CD8-positive, alpha-beta memory T cell (primary cell): ENCODE results near the gene CACNA1G. TPM values are rescaled to one million over a fixed set of nuclear protein-coding genes. Genes with fewer than 3 reads are reported as not detected.

Experiments used
- CTCF ChIA-PET: fragments of 350-600 bp; sonication (Branson Sonifier 250); formaldehyde crosslinking; loops from one replicate; lab custom pipeline; 2021; ENCODE audit warnings: antibody characterized with exemption; lab: Charles Lee
- POLR2A ChIA-PET: fragments of 350-600 bp; sonication (Branson Sonifier 250); formaldehyde crosslinking; loops from one replicate; lab custom pipeline; 2021; ENCODE audit warnings: antibody characterized with exemption; lab: Charles Lee
- DNase-seq, 5 donors: peaks; one replicate each; pipeline versions ENCODE4 v3.0.0 to v3.0.0-alpha.2; 2020 to 2022; ENCODE audit warnings: mixed read lengths in 1 of 5
- H3K27ac ChIP-seq: one replicate; pipeline ENCODE4 v1.7.0; 2013; ENCODE audit warnings: low read depth, mild to moderate bottlenecking, low read length, moderate library complexity
- H3K27me3 ChIP-seq: 2 replicates; pipeline ENCODE4 v1.7.0; 2013; ENCODE audit warnings: low read length, mild to moderate bottlenecking; ENCODE audit not compliant: insufficient read depth, poor library complexity, severe bottlenecking
- H3K36me3 ChIP-seq: 2 replicates; pipeline ENCODE4 v1.7.0; 2013; ENCODE audit warnings: mild to moderate bottlenecking, low read length, moderate library complexity; ENCODE audit not compliant: insufficient read depth
- H3K4me1 ChIP-seq: 2 replicates; pipeline ENCODE4 v1.7.0; 2013; ENCODE audit warnings: mild to moderate bottlenecking, low read length, moderate library complexity; ENCODE audit not compliant: insufficient read depth
- H3K4me3 ChIP-seq: 2 replicates; pipeline ENCODE4 v1.7.0; 2013; ENCODE audit warnings: mild to moderate bottlenecking, low read length
- H3K9me3 ChIP-seq: 2 replicates; pipeline ENCODE4 v1.7.0; 2013; ENCODE audit warnings: mild to moderate bottlenecking, low read length
- H3K27ac Mint-ChIP-seq, 8 donors: one replicate each; pipeline ENCODE4 v1.8.0; 2020 to 2021; ENCODE audit warnings: mixed read lengths in 8 of 8, mild to moderate bottlenecking in 6 of 8, inconsistent platforms in 3 of 8, moderate library complexity in 3 of 8
- H3K27me3 Mint-ChIP-seq, 2 donors: one replicate each; pipeline ENCODE4 v1.8.0; 2020 to 2021; ENCODE audit warnings: mixed read lengths in 2 of 2, mild to moderate bottlenecking in 1 of 2, moderate library complexity in 1 of 2
- H3K36me3 Mint-ChIP-seq, 3 donors: one replicate each; pipeline ENCODE4 v1.8.0; 2020 to 2021; ENCODE audit warnings: mixed read lengths in 3 of 3, inconsistent platforms in 1 of 3, mild to moderate bottlenecking in 1 of 3
- H3K4me1 Mint-ChIP-seq, 3 donors: one replicate each; pipeline ENCODE4 v1.8.0; 2020 to 2021; ENCODE audit warnings: mixed read lengths in 3 of 3, inconsistent platforms in 1 of 3, mild to moderate bottlenecking in 1 of 3
- H3K4me3 Mint-ChIP-seq, 7 donors: one replicate each; pipeline ENCODE4 v1.8.0; 2020 to 2021; ENCODE audit warnings: mixed read lengths in 7 of 7, mild to moderate bottlenecking in 6 of 7, moderate library complexity in 4 of 7, inconsistent platforms in 2 of 7
- H3K9me3 Mint-ChIP-seq, 5 donors: one replicate each; pipeline ENCODE4 v1.8.0; 2020 to 2022; ENCODE audit warnings: mixed read lengths in 5 of 5, mild to moderate bottlenecking in 3 of 5, moderate library complexity in 2 of 5, inconsistent platforms in 1 of 5
- polyA plus RNA-seq: library from polyadenylated mRNA; unstranded; fragments of 300-500 nt; fragmentation: Illumina TruSeq; gene quantifications from one replicate; pipeline ENCODE4 v1.2.3, GENCODE V29; 2021
- total RNA-seq, 2 experiments: library from RNA; stranded (reverse); gene quantifications; one replicate each; pipeline ENCODE4 v1.2.3, GENCODE V29; 2021

The CACNA1G gene
- total and polyA plus RNA-seq, 3 experiments from 2014 or later: 0.07 TPM; not detected in 2

DNA sequence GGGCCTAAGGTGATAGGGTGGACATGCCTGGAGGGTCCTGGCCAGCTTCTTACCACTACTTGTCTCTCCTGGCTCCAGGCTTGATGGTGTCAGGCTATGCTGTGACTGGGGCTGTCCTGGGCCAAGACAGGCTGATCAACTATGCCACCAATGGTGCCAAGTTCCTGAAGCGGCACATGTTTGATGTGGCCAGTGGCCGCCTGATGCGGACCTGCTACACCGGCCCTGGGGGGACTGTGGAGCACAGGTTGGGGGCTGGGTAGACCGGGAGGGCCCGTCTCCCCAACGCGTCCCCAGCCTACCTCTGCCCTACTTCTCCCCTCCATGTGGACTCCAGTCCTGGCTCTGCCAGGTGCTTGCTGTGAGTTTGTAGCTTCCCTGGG is 9.1 kb upstream of the CACNA1G start:
- Histone ChIP-seq H3K9me3 (no peaks in the 10 kb centered on the region), H3K4me1 (peaks cover 12% of the 10 kb centered on the region), H3K4me3 (no peak overlapping the region), H3K27me3 (no peaks in the 10 kb centered on the region), H3K27ac (no peak overlapping the region), H3K36me3 (no peaks in the 10 kb centered on the region)
- CTCF ChIA-PET: interaction anchor here (3.5 kb wide), 1 partner anchor 75 kb away, joined by 14 read pairs; no protein-coding TSS in a partner anchor
- Mint-ChIP-seq H3K4me3 (no peak overlapping the region), H3K27me3 (peaks cover 0 to 5% of the 10 kb centered on the region in 2 donors), H3K4me1 (peaks cover 4 to 11% (median 5%) of the 10 kb centered on the region in 3 donors), H3K36me3 (peaks cover 0 to 11% (median 0%) of the 10 kb centered on the region in 3 donors), H3K9me3 (no peaks in the 10 kb centered on the region), H3K27ac (no peak overlapping the region)
- POLR2A ChIA-PET: no interaction called here
- DNase-seq: no peak

DNA sequence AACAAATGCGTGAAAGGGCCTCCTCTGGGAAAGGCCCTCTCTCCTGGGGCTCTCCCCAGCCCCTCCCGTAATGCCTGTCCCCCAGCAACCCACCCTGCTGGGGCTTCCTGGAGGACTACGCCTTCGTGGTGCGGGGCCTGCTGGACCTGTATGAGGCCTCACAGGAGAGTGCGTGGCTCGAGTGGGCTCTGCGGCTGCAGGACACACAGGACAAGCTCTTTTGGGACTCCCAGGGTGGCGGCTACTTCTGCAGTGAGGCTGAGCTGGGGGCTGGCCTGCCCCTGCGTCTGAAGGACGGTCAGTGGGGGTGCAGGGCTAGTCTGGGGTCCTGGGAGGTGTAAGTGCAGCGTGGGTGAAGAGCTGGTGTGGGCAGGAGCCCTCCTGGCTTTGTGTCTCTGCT is 8.6 kb upstream of the CACNA1G start:
- no peak overlapping the region for H3K27ac ChIP-seq
- no peaks in the 10 kb centered on the region for H3K27me3 ChIP-seq
- no peak overlapping the region for H3K27ac Mint-ChIP-seq
- no peak overlapping the region for H3K4me3 ChIP-seq
- peaks cover 8% of the 10 kb centered on the region for H3K4me1 ChIP-seq
- H3K36me3 Mint-ChIP-seq: peaks cover 0 to 11% (median 0%) of the 10 kb centered on the region in 3 donors
- H3K4me1 Mint-ChIP-seq: peaks cover 1 to 6% (median 2%) of the 10 kb centered on the region in 3 donors
- ChIA-PET CTCF (interaction anchor here (3.5 kb wide), 1 partner anchor 75 kb away, joined by 14 read pairs; no protein-coding TSS in a partner anchor), POLR2A (no interaction called here)
- no peaks in the 10 kb centered on the region for H3K9me3 Mint-ChIP-seq
- H3K36me3 ChIP-seq: no peaks in the 10 kb centered on the region
- DNase-seq: no peak
- H3K9me3 ChIP-seq: no peaks in the 10 kb centered on the region
- no peak overlapping the region for H3K4me3 Mint-ChIP-seq
- peaks cover 0 to 9% of the 10 kb centered on the region in 2 donors for H3K27me3 Mint-ChIP-seq

DNA sequence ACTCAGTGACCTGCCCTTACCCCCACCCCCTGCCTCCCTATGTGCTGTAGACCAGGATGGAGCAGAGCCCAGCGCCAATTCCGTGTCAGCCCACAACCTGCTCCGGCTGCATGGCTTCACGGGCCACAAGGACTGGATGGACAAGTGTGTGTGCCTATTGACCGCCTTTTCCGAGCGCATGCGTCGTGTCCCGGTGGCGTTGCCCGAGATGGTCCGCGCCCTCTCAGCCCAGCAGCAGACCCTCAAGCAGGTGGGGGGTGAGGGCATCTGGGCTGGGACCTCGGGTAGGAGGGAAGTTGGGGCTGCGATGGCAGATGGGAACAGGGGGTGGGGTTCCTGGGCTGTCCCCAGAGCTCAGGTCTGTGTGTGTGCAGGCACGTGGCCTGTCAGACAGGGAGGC is 6.3 kb upstream of the CACNA1G start:
- H3K9me3 ChIP-seq: no peaks in the 10 kb centered on the region
- ChIA-PET CTCF (no interaction called here), POLR2A (no interaction called here)
- no peak overlapping the region for H3K27ac ChIP-seq
- H3K4me1 Mint-ChIP-seq: peaks cover under 1 to 11% (median 11%) of the 10 kb centered on the region in 3 donors
- H3K4me1 ChIP-seq: peaks cover 4% of the 10 kb centered on the region
- H3K36me3 Mint-ChIP-seq: peaks cover 0 to 11% (median 0%) of the 10 kb centered on the region in 3 donors
- H3K27me3 ChIP-seq: peaks cover 17% of the 10 kb centered on the region
- no peak overlapping the region for H3K4me3 ChIP-seq
- no peak overlapping the region for H3K4me3 Mint-ChIP-seq
- DNase-seq: no peak
- H3K9me3 Mint-ChIP-seq: no peaks in the 10 kb centered on the region
- H3K27ac Mint-ChIP-seq: no peak overlapping the region
- no peaks in the 10 kb centered on the region for H3K36me3 ChIP-seq
- peaks cover 20 to 26% of the 10 kb centered on the region in 2 donors for H3K27me3 Mint-ChIP-seq

DNA sequence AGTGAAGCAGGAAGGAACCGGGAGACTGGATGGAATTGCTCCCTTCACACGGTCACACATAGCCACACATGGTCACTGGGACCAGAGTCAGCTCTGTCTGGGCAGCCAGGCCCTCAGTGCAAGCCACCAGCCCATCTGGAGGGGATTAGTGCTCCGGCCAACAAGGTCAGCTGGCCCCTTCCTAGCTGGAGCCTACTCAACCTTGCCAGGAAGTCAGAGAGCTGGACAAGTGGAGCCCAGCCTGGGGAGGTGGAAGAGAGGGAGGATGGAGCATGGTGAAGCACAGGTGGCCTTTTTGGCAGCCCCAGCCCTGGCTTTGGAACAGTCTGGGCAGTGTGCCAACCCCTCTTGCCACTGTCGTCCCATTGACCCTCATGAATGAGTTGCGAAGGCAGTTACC is 3.7 kb upstream of the CACNA1G start:
- Histone ChIP-seq H3K4me3 (no peak overlapping the region), H3K27me3 (peaks cover 28% of the 10 kb centered on the region), H3K36me3 (no peaks in the 10 kb centered on the region), H3K27ac (no peak overlapping the region), H3K4me1 (peaks cover 15% of the 10 kb centered on the region), H3K9me3 (no peaks in the 10 kb centered on the region)
- Mint-ChIP-seq H3K36me3 (peaks cover 0 to 8% (median 0%) of the 10 kb centered on the region in 3 donors), H3K27me3 (peaks cover 31 to 35% of the 10 kb centered on the region in 2 donors), H3K4me1 (peaks cover 10 to 22% (median 22%) of the 10 kb centered on the region in 3 donors), H3K9me3 (no peaks in the 10 kb centered on the region), H3K4me3 (no peak overlapping the region), H3K27ac (no peak overlapping the region)
- CTCF ChIA-PET: no interaction called here
- POLR2A ChIA-PET: no interaction called here
- no peak for DNase-seq

DNA sequence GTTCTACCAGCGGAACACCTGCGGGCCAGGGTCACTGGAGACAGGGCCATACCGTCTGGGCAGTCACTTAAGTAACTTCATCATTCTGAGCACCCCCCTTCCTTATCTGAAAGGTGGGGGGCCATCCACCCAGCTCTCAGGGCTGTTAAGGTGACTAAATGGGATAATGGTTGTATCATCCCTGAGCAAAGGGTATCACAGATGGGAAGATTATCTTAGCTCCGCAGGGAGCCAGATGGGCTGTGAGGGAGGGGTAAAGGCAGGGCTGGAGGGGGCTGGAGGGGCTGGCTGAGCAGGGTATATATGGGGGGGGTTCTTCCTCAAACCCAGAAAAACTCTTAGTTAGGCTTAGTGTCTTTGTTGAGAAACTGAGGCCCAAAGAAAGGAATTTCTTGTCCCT is 2.9 kb upstream of the CACNA1G start:
- peak overlapping the region in 1 of 8 donors; percentile 52 for H3K27ac Mint-ChIP-seq
- peaks cover 20% of the 10 kb centered on the region for H3K4me1 ChIP-seq
- peaks cover 15 to 28% (median 27%) of the 10 kb centered on the region in 3 donors for H3K4me1 Mint-ChIP-seq
- no peaks in the 10 kb centered on the region for H3K9me3 Mint-ChIP-seq
- no peak overlapping the region for H3K4me3 ChIP-seq
- peak overlapping the region in 1 of 7 donors; percentile 79 for H3K4me3 Mint-ChIP-seq
- H3K36me3 ChIP-seq: no peaks in the 10 kb centered on the region
- peaks cover 0 to 8% (median 0%) of the 10 kb centered on the region in 3 donors for H3K36me3 Mint-ChIP-seq
- no peak for DNase-seq
- H3K9me3 ChIP-seq: no peaks in the 10 kb centered on the region
- H3K27me3 ChIP-seq: peaks cover 34% of the 10 kb centered on the region
- H3K27me3 Mint-ChIP-seq: peaks cover 38 to 41% of the 10 kb centered on the region in 2 donors
- no peak overlapping the region for H3K27ac ChIP-seq
- ChIA-PET CTCF (no interaction called here), POLR2A (no interaction called here)

DNA sequence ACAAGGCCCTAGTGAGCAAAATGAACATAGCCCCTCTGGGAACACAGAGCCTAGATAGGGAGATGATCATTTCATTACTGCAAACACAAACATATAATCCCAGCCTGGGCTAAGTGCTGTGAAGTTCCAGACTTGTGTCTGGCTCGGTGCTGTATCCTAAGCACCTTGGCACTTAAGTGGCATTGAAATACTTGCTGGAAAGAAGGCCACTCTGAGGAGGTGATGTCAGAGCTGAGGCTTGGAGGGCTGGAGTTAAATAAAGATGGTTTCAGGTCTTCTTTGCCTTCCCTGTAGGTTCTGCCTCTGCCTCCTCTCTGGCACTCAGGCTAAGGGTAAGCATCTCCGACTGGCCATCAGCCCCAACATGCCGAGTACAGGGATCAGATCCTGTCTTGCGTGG is 2.4 kb upstream of the CACNA1G start:
- POLR2A ChIA-PET: no interaction called here
- H3K27me3 ChIP-seq: peaks cover 39% of the 10 kb centered on the region

DNA sequence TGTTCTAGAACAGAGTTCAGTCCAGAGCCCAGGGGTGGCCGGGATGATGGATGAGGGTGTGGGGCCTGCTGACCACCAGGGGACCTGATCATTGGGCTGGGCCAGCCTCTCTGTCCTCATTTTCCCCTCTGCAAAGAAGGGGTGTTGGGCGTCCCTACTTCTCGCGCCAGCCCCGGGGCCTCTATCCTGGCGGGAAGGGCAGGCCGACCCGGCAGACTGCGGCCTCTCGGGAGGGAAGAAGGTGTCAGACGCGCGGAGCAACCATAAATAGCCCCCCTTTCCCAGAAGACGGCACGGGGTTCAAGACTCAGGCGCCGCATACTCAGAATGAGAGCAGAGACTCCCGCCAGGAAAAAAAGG is 2.0 kb upstream of the CACNA1G start:
- no peak for DNase-seq
- no peaks in the 10 kb centered on the region for H3K9me3 ChIP-seq
- Mint-ChIP-seq H3K27ac (peak overlapping the region in 2 of 8 donors; percentile 19 to 52), H3K4me1 (peaks cover 16 to 29% (median 27%) of the 10 kb centered on the region in 3 donors), H3K36me3 (peaks cover 0 to 8% (median 0%) of the 10 kb centered on the region in 3 donors), H3K9me3 (no peaks in the 10 kb centered on the region), H3K4me3 (peak overlapping the region; percentile 37 to 86 (median 79)), H3K27me3 (peaks cover 44 to 48% of the 10 kb centered on the region in 2 donors)
- peaks cover 22% of the 10 kb centered on the region for H3K4me1 ChIP-seq
- peaks cover 42% of the 10 kb centered on the region for H3K27me3 ChIP-seq
- POLR2A ChIA-PET: no interaction called here
- H3K4me3 ChIP-seq: no peak overlapping the region
- no peaks in the 10 kb centered on the region for H3K36me3 ChIP-seq
- no peak overlapping the region for H3K27ac ChIP-seq
- CTCF ChIA-PET: no interaction called here

More for the DNA sequence above, 2.4 kb upstream of the CACNA1G start:
- no peaks in the 10 kb centered on the region for H3K9me3 Mint-ChIP-seq
- H3K4me1 Mint-ChIP-seq: peaks cover 15 to 29% (median 27%) of the 10 kb centered on the region in 3 donors
- H3K36me3 ChIP-seq: no peaks in the 10 kb centered on the region
- H3K27ac Mint-ChIP-seq: peak overlapping the region in 3 of 8 donors; percentile 19 to 52 (median 47)
- H3K36me3 Mint-ChIP-seq: peaks cover 0 to 8% (median 0%) of the 10 kb centered on the region in 3 donors
- no peaks in the 10 kb centered on the region for H3K9me3 ChIP-seq
- H3K27ac ChIP-seq: no peak overlapping the region
- DNase-seq: no peak
- CTCF ChIA-PET: no interaction called here
- H3K4me1 ChIP-seq: peaks cover 22% of the 10 kb centered on the region
- no peak overlapping the region for H3K4me3 ChIP-seq
- peaks cover 39 to 44% of the 10 kb centered on the region in 2 donors for H3K27me3 Mint-ChIP-seq
- peak overlapping the region; percentile 37 to 86 (median 79) for H3K4me3 Mint-ChIP-seq

DNA sequence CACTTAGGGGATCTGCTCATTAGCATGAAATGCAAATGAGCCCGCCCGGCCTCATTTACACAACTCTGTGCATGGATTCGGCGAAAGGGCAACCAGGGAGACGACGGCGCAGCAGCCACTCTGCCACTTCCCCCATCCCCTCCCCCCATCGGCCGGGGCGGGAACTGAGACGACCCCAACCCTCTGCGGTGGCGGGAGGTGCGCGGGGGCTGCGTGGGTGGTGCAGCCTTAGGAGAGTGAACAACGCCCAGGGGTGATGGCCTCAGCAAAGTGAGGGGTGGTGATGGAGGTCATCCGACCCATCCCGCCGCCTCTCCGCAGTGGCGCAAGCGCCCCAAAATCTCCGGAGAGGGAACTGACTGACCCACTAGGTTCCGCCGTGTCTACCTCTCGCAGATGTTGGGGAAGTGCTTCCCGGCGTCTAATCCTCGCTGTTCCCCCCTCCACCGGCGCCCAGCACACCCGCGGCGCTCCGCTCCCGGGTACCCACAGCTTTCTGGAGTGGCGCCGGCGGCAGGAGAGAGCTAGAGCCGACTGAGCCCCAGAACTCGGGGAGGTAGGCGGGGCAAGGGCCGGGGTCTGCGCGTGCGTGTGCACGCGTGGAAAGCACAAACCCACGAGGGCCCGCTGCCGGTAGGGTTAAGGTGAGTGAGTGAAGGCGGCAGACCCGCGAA is 1.4 kb upstream of the CACNA1G start:
- ChIA-PET POLR2A (interaction anchor here (1.2 kb wide), 2 partner anchors 9 to 149 kb away, joined by 4 read pairs; partner anchors contain the start of gene ANKRD40), CTCF (no interaction called here)
- no peak for DNase-seq
- Mint-ChIP-seq H3K4me1 (peaks cover 16 to 31% (median 29%) of the 10 kb centered on the region in 3 donors), H3K27me3 (peaks cover 49 to 51% of the 10 kb centered on the region in 2 donors), H3K36me3 (peaks cover 0 to 8% (median 0%) of the 10 kb centered on the region in 3 donors), H3K9me3 (no peaks in the 10 kb centered on the region), H3K27ac (peak overlapping the region in 2 of 8 donors; percentile 52 to 83), H3K4me3 (peak overlapping the region; percentile 69 to 91 (median 81))
- no peaks in the 10 kb centered on the region for H3K36me3 ChIP-seq
- H3K9me3 ChIP-seq: no peaks in the 10 kb centered on the region
- no peak overlapping the region for H3K27ac ChIP-seq
- H3K27me3 ChIP-seq: peaks cover 48% of the 10 kb centered on the region
- H3K4me3 ChIP-seq: peak overlapping the region; percentile 60
- peaks cover 22% of the 10 kb centered on the region for H3K4me1 ChIP-seq
